Osteoblast (primary cell): ENCODE measurements around the gene WDR47. TPM values are rescaled to one million over a fixed set of nuclear protein-coding genes. Genes with fewer than 3 reads are reported as not detected.
"Not testable (repeated sequence)": the region's sequence is repeated elsewhere in the genome, so short reads cannot be mapped to it uniquely, and the experiment has no call there.

Experiments
- DNase-seq: peaks from one replicate; pipeline ENCODE4 v3.0.0; 2011; ENCODE audit warnings: low spot score, mixed read lengths; ENCODE audit not compliant: insufficient read length; ENCODE audit errors: missing footprints
- H2AFZ ChIP-seq: 2 replicates; pipeline ENCODE4 v1.6.0; 2011; ENCODE audit warnings: mild to moderate bottlenecking, low read length
- H3K27ac ChIP-seq: 2 replicates; pipeline ENCODE4 v1.5.1; 2011; ENCODE audit warnings: mild to moderate bottlenecking, low read depth, low read length, moderate library complexity
- H3K27me3 ChIP-seq: 2 replicates; pipeline ENCODE4 v1.6.0; 2012; ENCODE audit warnings: mild to moderate bottlenecking, control low read depth, inconsistent platforms, low read length, moderate library complexity; ENCODE audit not compliant: insufficient read depth
- H3K36me3 ChIP-seq: 2 replicates; pipeline ENCODE4 v1.5.1; 2011; ENCODE audit warnings: mild to moderate bottlenecking, low read length, control low read depth, moderate library complexity; ENCODE audit not compliant: insufficient read depth
- H3K4me1 ChIP-seq: 2 replicates; pipeline ENCODE4 v1.5.1; 2011; ENCODE audit warnings: mild to moderate bottlenecking, low read length, control low read depth, moderate library complexity; ENCODE audit not compliant: insufficient read depth
- H3K4me2 ChIP-seq: 2 replicates; pipeline ENCODE4 v1.6.0; 2011; ENCODE audit warnings: mild to moderate bottlenecking, low read length; ENCODE audit not compliant: insufficient read depth
- H3K4me3 ChIP-seq: fragments of 200-600 bp; sonication (generic); 3 replicates; pipeline ENCODE4 v1.5.1; 2012; ENCODE audit warnings: mild to moderate bottlenecking, low read length, inconsistent platforms; ENCODE audit not compliant: insufficient read depth
- H3K79me2 ChIP-seq: 2 replicates; pipeline ENCODE4 v1.6.0; 2012; ENCODE audit warnings: mild to moderate bottlenecking, low read length, control low read depth, inconsistent platforms; ENCODE audit not compliant: insufficient read depth
- H3K9me3 ChIP-seq: 2 replicates; pipeline ENCODE4 v1.5.1; 2011; ENCODE audit warnings: low read depth, low read length, control low read depth
- H4K20me1 ChIP-seq: 2 replicates; pipeline ENCODE4 v1.6.0; 2012; ENCODE audit warnings: mild to moderate bottlenecking, low read length, control low read depth; ENCODE audit not compliant: insufficient read depth
- total RNA-seq: library from RNA; depleted of rRNA; stranded (reverse); fragments of >200 nt; gene quantifications from 2 replicates; pipeline ENCODE4 v1.2.3, GENCODE V29; 2012
- TF ChIP-seq, protein P1 (sequence below): IDR thresholded peaks from 2 replicates; pipeline ENCODE4 v1.5.1; 2011; ENCODE audit warnings: mild to moderate bottlenecking, low read depth, low read length, moderate library complexity; ENCODE audit errors: extremely low read depth

WDR47 gene
- total RNA-seq, 1 donor: 20.6 TPM

GRCh38 chr1:109017134-109017533 is 24.8 kb downstream of the WDR47 start:
- Histone ChIP-seq H3K27me3 (no peaks in the 10 kb centered on the region), H3K27ac (no peak overlapping the region), H3K4me1 (no peaks in the 10 kb centered on the region), H3K36me3 (peaks cover 6% of the 10 kb centered on the region), H3K79me2 (no peaks in the 10 kb centered on the region), H3K4me3 (no peak overlapping the region), H2AFZ (no peak overlapping the region), H4K20me1 (no peaks in the 10 kb centered on the region), H3K9me3 (no peaks in the 10 kb centered on the region), H3K4me2 (no peak overlapping the region)
- TF ChIP-seq, protein P1, sequence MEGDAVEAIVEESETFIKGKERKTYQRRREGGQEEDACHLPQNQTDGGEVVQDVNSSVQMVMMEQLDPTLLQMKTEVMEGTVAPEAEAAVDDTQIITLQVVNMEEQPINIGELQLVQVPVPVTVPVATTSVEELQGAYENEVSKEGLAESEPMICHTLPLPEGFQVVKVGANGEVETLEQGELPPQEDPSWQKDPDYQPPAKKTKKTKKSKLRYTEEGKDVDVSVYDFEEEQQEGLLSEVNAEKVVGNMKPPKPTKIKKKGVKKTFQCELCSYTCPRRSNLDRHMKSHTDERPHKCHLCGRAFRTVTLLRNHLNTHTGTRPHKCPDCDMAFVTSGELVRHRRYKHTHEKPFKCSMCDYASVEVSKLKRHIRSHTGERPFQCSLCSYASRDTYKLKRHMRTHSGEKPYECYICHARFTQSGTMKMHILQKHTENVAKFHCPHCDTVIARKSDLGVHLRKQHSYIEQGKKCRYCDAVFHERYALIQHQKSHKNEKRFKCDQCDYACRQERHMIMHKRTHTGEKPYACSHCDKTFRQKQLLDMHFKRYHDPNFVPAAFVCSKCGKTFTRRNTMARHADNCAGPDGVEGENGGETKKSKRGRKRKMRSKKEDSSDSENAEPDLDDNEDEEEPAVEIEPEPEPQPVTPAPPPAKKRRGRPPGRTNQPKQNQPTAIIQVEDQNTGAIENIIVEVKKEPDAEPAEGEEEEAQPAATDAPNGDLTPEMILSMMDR: no peak
- no peak for DNase-seq

DNA sequence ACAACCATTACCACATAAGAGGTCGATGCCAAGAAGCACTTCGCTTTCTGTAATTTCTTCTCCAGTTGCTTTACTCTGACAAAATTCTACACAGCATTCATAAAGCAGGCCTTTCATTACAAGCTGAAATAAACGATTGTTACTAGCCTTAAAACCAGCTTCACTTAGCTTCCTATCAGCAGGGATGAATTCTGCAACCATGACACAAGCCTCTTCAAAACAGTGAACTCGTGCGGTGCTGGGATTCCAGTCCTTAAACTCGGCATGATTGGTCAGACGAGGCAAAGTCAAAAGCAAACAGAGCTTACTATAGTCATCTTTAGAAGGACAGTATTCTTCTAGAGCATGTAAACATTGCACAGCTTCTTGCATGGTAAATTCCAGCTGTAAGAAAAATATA is 30.6 kb downstream of the WDR47 start:
- no peak for DNase-seq
- Histone ChIP-seq H4K20me1 (no peaks in the 10 kb centered on the region), H3K4me2 (no peak overlapping the region), H3K36me3 (peaks cover 11% of the 10 kb centered on the region), H3K4me3 (no peak overlapping the region), H3K27ac (no peak overlapping the region), H3K4me1 (no peaks in the 10 kb centered on the region), H2AFZ (no peak overlapping the region), H3K79me2 (no peaks in the 10 kb centered on the region), H3K27me3 (no peaks in the 10 kb centered on the region), H3K9me3 (no peaks in the 10 kb centered on the region)
- TF ChIP-seq, protein P1: no peak

DNA sequence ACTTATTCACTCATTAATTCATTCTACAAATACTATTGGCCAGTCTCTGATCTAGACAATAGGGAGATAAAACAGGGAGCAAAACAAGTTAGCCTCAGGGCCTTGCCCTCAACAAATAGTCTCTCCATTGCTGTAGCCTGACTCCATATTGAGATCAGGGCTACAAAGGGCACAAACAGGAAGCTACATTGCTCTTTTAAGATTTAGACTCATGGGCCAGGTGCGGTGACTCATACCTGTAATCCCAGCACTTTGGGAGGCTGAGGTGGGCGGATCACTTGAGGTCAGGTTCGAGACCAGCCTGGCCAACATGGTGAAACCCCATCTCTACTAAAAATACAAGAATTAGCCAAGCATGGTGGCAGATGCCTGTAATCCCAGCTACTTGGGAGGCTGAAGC is 45.3 kb downstream of the WDR47 start:
- H4K20me1 ChIP-seq, H3K79me2 ChIP-seq, H3K4me2 ChIP-seq, H3K27ac ChIP-seq, H2AFZ ChIP-seq, H3K4me1 ChIP-seq, H3K4me3 ChIP-seq, H3K27me3 ChIP-seq, DNase-seq, H3K9me3 ChIP-seq: not testable (repeated sequence)
- peaks cover 25% of the 10 kb centered on the region for H3K36me3 ChIP-seq

- TF ChIP-seq, protein P1: no peak
- Histone ChIP-seq H3K36me3 (peaks cover 10% of the 10 kb centered on the region), H4K20me1 (no peaks in the 10 kb centered on the region), H3K27ac (no peak overlapping the region), H3K79me2 (no peaks in the 10 kb centered on the region), H3K4me2 (no peak overlapping the region), H3K4me3 (no peak overlapping the region), H3K4me1 (no peaks in the 10 kb centered on the region), H2AFZ (no peak overlapping the region), H3K9me3 (no peaks in the 10 kb centered on the region), H3K27me3 (no peaks in the 10 kb centered on the region)
- DNase-seq: no peak
These were observed 58.8 kb downstream of the WDR47 start for GRCh38 chr1:108983114-108983513.
